Panc1 (cell line): ENCODE measurements around the gene MYL5. TPM values are rescaled to one million over a fixed set of nuclear protein-coding genes. Genes with fewer than 3 reads are reported as not detected.

Experiments
- ATAC-seq: fragments of 200-7000 bp; cut with Tn5 transposase; 2 replicates; pipeline ENCODE4 v1.9.1; 2020; ENCODE audit warnings: mild to moderate bottlenecking, moderate library complexity
- BruUV-seq: library from RNA; stranded (reverse); fragments of 400-500 nt; replicated peaks from 2 replicates; lab custom pipeline; 2021; lab: Mats Ljungman, UMichigan
- CTCF ChIA-PET: fragments of 300-600 bp; sonication (Branson Sonifier 250); formaldehyde crosslinking; loops from one replicate; lab custom pipeline; 2022; ENCODE audit warnings: antibody characterized with exemption; lab: Charles Lee
- POLR2A ChIA-PET: fragments of 300-600 bp; sonication (Branson Sonifier 250); formaldehyde crosslinking; loops from one replicate; lab custom pipeline; 2022; ENCODE audit warnings: antibody characterized with exemption; lab: Charles Lee
- DNase-seq: peaks from one replicate; pipeline ENCODE4 v3.0.0-alpha.2; 2010; ENCODE audit warnings: low read depth, low spot score
- H3K27ac ChIP-seq: 2 replicates; pipeline ENCODE4 v1.5.1; 2011; ENCODE audit warnings: mild to moderate bottlenecking, low read length, inconsistent platforms
- H3K27me3 ChIP-seq: fragments of 200-500 bp; sonication (Bioruptor generic); 2 replicates; pipeline ENCODE4 v1.6.0; 2014; ENCODE audit warnings: low read length, inconsistent platforms; ENCODE audit not compliant: control insufficient read depth, insufficient read depth
- H3K36me3 ChIP-seq: fragments of 200-500 bp; sonication (Bioruptor generic); 2 replicates; pipeline ENCODE4 v1.5.1; 2014; ENCODE audit warnings: inconsistent platforms, mild to moderate bottlenecking, low read length, moderate library complexity; ENCODE audit not compliant: control insufficient read depth, insufficient read depth
- H3K4me1 ChIP-seq: 2 replicates; pipeline ENCODE4 v1.5.1; 2011; ENCODE audit warnings: inconsistent platforms, mild to moderate bottlenecking, low read length, moderate library complexity; ENCODE audit not compliant: control insufficient read depth, insufficient read depth
- H3K4me3 ChIP-seq, 2 experiments: 2 replicates each; pipeline ENCODE4 v1.5.1; 2011 to 2012; ENCODE audit warnings: low read depth in 2 of 2, low read length in 2 of 2, mild to moderate bottlenecking in 2 of 2, inconsistent platforms in 1 of 2, moderate library complexity in 1 of 2
- H3K9me3 ChIP-seq: fragments of 200-500 bp; sonication (Bioruptor generic); 2 replicates; pipeline ENCODE4 v1.5.1; 2014; ENCODE audit warnings: low read depth, mild to moderate bottlenecking, inconsistent platforms, low read length, moderate library complexity; ENCODE audit not compliant: control insufficient read depth, insufficient read depth
- POLR2AphosphoS5 ChIP-seq: IDR thresholded peaks from 2 replicates; pipeline ENCODE4 v1.6.1; 2012; ENCODE audit warnings: mild to moderate bottlenecking, low read depth, low read length, moderate library complexity
- SIN3A ChIP-seq: IDR thresholded peaks from 2 replicates; pipeline ENCODE4 v1.6.1; 2012; ENCODE audit warnings: low read depth, mild to moderate bottlenecking, low read length, moderate library complexity, borderline replicate concordance; ENCODE audit not compliant: insufficient read depth
- TCF7L2 ChIP-seq: IDR thresholded peaks from 2 replicates; pipeline ENCODE4 v1.6.1; 2011; ENCODE audit warnings: mild to moderate bottlenecking, low read depth, low read length, inconsistent platforms
- in situ Hi-C: cut with HindIII; loops from 2 replicates; pipeline ENCODE4 v1.10.0; 2016; ENCODE audit warnings: low sequenced_read_pairs, low pct_unique_long_range_greater_than_20kb
- intact Hi-C: fragments of 100-400 bp; cut with micrococcal nuclease; formaldehyde crosslinking; loops from one replicate; pipeline ENCODE4 v1.10.0; 2022; ENCODE audit not compliant: unreplicated experiment
- total RNA-seq: library from RNA; stranded (reverse); gene quantifications from one replicate; pipeline ENCODE4 v1.2.1, GENCODE V29; 2021; ENCODE audit not compliant: unreplicated experiment
- TF ChIP-seq, protein P1 (sequence below): fragments of 450-650 bp; IDR thresholded peaks from 2 replicates; pipeline ENCODE4 v1.5.1; 2017; ENCODE audit warnings: mild to moderate bottlenecking
- TF ChIP-seq, protein P2 (sequence below), 2 experiments: IDR thresholded peaks; 2 replicates each; pipeline ENCODE4 v1.6.1; 2011 to 2012; ENCODE audit warnings: low read depth in 2 of 2, control low read depth in 1 of 2, low read length in 1 of 2, mild to moderate bottlenecking in 1 of 2, moderate library complexity in 1 of 2; ENCODE audit not compliant: insufficient read depth in 1 of 2

The MYL5 gene
- total RNA-seq, 1 experiment from 2014 or later, result 12.0 TPM

DNA sequence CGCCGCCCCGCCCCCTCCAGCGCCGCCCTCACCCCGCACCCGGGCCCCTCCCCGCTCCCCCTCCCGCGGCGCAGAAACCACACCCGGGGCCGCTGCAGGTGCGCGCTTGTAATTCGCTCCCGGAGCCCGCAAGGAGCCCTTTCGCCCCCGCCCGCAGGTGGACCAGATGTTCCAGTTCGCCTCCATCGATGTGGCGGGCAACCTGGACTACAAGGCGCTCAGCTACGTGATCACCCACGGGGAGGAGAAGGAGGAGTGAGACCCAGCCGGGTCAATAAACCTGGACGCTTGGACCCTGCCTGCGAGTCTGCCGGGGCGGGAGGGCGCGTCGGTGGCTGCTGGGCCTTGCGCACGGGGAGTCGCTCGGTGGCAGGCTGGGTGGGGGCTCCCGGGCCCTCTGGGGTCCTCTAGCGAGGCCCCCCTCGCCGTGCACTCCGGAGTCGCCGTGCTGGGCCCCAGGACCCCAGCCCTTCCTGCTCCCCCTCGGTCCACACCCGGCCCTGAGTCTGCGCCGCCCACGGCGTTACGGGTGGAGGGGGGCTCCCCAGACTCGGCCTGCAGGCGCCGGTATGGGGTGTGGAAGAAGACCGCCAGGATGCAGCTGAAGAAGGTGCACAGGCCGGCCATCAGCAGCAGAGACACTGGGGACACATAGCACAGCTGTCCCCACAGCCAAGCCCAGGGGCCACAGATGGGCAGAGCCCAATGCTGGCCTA, 7.6 kb downstream of the MYL5 start:
- BruUV-seq, result no TSS peak
- no peaks in the 10 kb centered on the region for H3K27me3 ChIP-seq
- peaks cover 11% of the 10 kb centered on the region for H3K4me1 ChIP-seq
- in situ Hi-C loops (no loop called here), intact Hi-C loops (no loop called here)
- ChIA-PET POLR2A (no interaction called here), CTCF (no interaction called here)
- no peak overlapping the region for H3K27ac ChIP-seq
- DNase-seq (no peak), ATAC-seq (peak; percentile 8; the same call in 1 of the 2 replicates)
- no peaks in the 10 kb centered on the region for H3K36me3 ChIP-seq
- peak overlapping the region; percentile 39 to 47 for H3K4me3 ChIP-seq
- no peaks in the 10 kb centered on the region for H3K9me3 ChIP-seq
- TF ChIP-seq TCF7L2, result no peak
- TF ChIP-seq, protein P1, sequence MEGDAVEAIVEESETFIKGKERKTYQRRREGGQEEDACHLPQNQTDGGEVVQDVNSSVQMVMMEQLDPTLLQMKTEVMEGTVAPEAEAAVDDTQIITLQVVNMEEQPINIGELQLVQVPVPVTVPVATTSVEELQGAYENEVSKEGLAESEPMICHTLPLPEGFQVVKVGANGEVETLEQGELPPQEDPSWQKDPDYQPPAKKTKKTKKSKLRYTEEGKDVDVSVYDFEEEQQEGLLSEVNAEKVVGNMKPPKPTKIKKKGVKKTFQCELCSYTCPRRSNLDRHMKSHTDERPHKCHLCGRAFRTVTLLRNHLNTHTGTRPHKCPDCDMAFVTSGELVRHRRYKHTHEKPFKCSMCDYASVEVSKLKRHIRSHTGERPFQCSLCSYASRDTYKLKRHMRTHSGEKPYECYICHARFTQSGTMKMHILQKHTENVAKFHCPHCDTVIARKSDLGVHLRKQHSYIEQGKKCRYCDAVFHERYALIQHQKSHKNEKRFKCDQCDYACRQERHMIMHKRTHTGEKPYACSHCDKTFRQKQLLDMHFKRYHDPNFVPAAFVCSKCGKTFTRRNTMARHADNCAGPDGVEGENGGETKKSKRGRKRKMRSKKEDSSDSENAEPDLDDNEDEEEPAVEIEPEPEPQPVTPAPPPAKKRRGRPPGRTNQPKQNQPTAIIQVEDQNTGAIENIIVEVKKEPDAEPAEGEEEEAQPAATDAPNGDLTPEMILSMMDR, result no peak

DNA sequence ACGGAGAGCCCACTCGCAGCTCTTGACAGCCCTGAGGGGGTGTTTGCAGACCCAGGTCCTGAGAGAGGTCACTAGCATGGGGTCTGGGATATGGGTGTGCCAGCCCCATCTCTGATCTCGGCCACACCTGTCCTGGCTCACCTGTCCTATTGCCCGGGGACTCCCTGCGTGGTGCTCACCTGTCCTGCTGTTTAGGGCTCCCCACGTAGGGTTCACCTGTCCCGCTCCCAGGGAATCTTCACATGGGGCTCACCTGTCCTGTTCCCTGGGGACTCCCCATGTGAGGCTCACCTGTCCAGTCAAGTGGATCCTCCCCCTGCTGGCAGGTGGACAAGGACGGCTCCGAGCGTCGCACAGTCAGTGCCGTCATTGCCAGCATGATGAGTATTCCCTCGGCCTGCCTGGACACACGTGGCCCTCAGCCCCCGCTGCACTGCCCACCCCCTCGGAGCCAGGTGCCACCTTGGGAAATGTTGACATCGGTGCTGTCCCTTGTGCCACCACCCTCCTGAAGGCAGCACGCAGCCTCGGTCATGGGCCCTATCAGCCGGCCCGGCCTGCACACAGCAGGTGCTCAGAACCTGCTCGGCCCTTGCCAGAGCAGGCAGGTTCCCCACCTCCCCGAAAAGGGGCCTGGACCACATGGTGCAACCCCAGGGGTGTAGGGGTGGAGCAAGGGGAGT, 8.3 kb downstream of the MYL5 start:
- POLR2A ChIA-PET, result no interaction called here
- CTCF ChIA-PET, result no interaction called here
- no peaks in the 10 kb centered on the region for H3K36me3 ChIP-seq
- no peak for TF ChIP-seq TCF7L2
- TF ChIP-seq, protein P1, result no peak
- TF ChIP-seq SIN3A, result no peak
- TF ChIP-seq, protein P2, sequence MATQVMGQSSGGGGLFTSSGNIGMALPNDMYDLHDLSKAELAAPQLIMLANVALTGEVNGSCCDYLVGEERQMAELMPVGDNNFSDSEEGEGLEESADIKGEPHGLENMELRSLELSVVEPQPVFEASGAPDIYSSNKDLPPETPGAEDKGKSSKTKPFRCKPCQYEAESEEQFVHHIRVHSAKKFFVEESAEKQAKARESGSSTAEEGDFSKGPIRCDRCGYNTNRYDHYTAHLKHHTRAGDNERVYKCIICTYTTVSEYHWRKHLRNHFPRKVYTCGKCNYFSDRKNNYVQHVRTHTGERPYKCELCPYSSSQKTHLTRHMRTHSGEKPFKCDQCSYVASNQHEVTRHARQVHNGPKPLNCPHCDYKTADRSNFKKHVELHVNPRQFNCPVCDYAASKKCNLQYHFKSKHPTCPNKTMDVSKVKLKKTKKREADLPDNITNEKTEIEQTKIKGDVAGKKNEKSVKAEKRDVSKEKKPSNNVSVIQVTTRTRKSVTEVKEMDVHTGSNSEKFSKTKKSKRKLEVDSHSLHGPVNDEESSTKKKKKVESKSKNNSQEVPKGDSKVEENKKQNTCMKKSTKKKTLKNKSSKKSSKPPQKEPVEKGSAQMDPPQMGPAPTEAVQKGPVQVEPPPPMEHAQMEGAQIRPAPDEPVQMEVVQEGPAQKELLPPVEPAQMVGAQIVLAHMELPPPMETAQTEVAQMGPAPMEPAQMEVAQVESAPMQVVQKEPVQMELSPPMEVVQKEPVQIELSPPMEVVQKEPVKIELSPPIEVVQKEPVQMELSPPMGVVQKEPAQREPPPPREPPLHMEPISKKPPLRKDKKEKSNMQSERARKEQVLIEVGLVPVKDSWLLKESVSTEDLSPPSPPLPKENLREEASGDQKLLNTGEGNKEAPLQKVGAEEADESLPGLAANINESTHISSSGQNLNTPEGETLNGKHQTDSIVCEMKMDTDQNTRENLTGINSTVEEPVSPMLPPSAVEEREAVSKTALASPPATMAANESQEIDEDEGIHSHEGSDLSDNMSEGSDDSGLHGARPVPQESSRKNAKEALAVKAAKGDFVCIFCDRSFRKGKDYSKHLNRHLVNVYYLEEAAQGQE (IDR thresholded peaks at IDR 0.05; ENCODE audit: insufficient read depth in 1 of 2, low read depth in 2 of 2, low read length in 1 of 2), result no peak
- TF ChIP-seq POLR2AphosphoS5, result no peak
- H3K27ac ChIP-seq, result no peak overlapping the region
- H3K27me3 ChIP-seq, result no peaks in the 10 kb centered on the region
- in situ Hi-C loops, result no loop called here
- intact Hi-C loops, result no loop called here
- BruUV-seq, result no TSS peak
- no peak for DNase-seq
- no peak overlapping the region for H3K4me3 ChIP-seq
- no peak for ATAC-seq
- H3K9me3 ChIP-seq, result no peaks in the 10 kb centered on the region
- H3K4me1 ChIP-seq, result peaks cover 18% of the 10 kb centered on the region
